ENCODE data around the gene TEX22. TPM values are rescaled to one million over a fixed set of nuclear protein-coding genes. Genes with fewer than 3 reads are reported as not detected.

TEX22 gene
- total and polyA plus RNA-seq, 5 donors, result 0.05 to 1.9 (median 0.61) TPM

DNA sequence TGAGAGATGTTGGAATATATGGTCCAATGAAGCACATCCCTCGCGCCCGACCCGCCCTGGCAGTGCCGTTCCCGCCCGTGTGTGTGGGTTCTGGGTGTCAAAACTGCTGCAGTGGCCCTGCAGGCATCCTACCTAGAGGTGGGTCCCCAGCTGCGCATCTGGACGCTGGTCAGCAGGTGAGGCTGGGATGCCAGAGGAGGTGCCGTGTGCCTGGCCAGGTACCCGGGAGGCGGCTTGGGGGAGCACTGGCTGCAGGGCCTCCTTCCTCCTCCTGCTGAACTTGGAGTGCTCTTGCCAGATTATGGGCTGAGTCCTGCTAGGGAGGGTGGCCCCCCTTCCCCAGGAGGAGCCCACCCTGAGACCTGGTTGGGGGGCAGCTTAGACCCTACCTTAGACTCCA, 26.5 kb downstream of the TEX22 start:
- ATAC-seq (no peak), DNase-seq (peak in 1 of 3 donors; percentile 58)
- Histone ChIP-seq H3K4me1 (ENCODE audit: control insufficient read depth, insufficient read depth, low read length) (peaks cover 3% of the 10 kb centered on the region), H3K27me3 (ENCODE audit: control insufficient read depth, insufficient read depth) (no peaks in the 10 kb centered on the region), H3K27ac (ENCODE audit: low read length) (no peak overlapping the region), H3K4me3 (ENCODE audit: low read length) (no peak overlapping the region), H3K9me3 (ENCODE audit: control insufficient read depth, low read length) (no peaks in the 10 kb centered on the region)
- 97% methylated on average over 12 of the region's 12 CpGs for WGBS
- intact Hi-C loops (cut with DNase I), result no loop called here

DNA sequence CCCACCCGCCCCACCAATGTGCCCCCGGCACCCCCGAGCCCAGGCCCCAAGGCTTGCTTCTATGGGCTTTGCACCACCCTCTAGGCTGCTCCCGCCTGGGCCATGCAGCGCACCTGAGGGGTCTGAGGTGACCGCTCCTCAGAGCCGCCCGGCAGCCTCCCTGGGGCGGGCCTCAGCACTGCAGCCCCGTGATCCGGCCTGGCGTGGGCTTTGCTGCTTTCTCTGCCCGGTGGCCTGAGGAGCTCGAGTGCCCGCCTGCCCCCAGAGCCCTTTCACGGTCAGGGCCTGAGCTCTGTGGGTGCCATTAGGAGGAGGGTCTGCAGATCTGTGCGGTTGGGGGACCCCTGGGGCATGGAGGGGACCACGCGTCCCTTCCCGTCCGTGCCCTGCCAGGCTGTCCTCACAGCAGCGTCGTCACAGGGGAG, 27.5 kb downstream of the TEX22 start:
- intact Hi-C loops (cut with DNase I), result no loop called here
- WGBS, result 92% methylated on average over 23 of the region's 23 CpGs
- DNase-seq (peak in 1 of 3 donors; percentile 37), ATAC-seq (no peak)
- no peaks in the 10 kb centered on the region for H3K27me3 ChIP-seq (ENCODE audit: control insufficient read depth, insufficient read depth)
- peaks cover 12% of the 10 kb centered on the region for H3K4me1 ChIP-seq (ENCODE audit: control insufficient read depth, insufficient read depth, low read length)
- H3K9me3 ChIP-seq (ENCODE audit: control insufficient read depth, low read length), result no peaks in the 10 kb centered on the region
- no peak overlapping the region for H3K27ac ChIP-seq (ENCODE audit: low read length)
- no peak overlapping the region for H3K4me3 ChIP-seq (ENCODE audit: low read length)

DNA sequence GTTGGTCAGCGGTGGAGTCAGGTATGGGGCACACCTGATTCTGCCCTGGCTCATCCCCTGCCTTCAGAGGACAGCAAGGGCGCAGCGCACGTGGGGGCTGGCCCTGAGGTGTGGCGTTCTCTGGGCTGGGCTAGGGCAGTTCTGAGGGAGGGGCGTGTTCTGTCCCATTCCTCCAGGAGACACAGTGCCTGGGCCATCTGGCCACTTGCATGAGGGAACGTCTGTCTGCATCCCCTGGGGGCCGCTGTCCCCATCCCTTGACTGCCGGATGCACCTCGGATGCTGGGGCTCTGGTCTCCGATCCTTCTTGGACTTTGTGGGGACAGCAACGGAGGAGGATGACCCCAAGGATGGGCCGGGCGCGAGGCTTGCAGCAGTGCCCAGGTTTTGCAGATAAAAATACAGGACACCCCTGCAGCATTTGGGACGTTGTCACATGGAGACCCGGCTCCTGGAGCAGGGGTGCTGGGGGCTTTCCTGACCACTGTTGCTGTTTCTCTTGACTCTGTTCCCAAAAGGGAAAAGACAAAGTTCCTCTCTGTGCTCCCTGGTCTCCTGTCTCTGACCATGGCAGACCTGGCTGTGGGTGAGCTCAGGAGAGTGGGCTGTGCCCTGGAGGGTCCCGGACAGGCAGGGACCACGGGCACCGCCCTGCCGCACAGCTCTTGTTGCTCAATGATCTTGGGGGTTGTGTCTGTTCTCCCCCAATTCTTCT, 28.2 kb downstream of the TEX22 start:
- Histone ChIP-seq H3K9me3 (ENCODE audit: control insufficient read depth, low read length) (no peaks in the 10 kb centered on the region), H3K4me1 (ENCODE audit: control insufficient read depth, insufficient read depth, low read length) (peaks cover 10% of the 10 kb centered on the region), H3K27me3 (ENCODE audit: control insufficient read depth, insufficient read depth) (no peaks in the 10 kb centered on the region), H3K4me3 (ENCODE audit: low read length) (no peak overlapping the region), H3K27ac (ENCODE audit: low read length) (no peak overlapping the region)
- peak in 1 of 3 donors; percentile 43 for DNase-seq
- WGBS, result 95% methylated on average over 21 of the region's 21 CpGs
- ATAC-seq, result no peak
- intact Hi-C loops (cut with DNase I), result no loop called here

DNA sequence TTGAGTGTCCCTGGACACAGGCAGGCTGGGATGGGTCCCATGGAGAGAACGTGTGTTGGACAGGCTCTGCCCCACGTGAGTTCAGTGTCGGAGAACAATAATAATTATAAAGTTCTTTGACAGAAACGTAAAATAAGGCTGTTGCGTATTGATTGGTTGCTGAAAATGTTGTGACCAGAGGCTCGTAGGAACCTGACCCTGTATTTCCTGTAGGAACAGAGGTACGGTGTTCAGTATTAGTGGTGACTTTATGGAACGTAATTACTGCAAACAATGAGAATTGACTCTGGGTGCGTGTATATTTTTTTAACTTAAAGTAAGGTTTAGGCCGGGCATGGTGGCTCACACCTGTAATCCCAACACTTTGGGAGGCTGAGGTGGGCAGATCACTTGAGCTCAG, 29.1 kb downstream of the TEX22 start:
- H3K9me3 ChIP-seq (ENCODE audit: control insufficient read depth, low read length), result no peaks in the 10 kb centered on the region
- WGBS, result 97% methylated on average over 10 of the region's 10 CpGs
- H3K27ac ChIP-seq (ENCODE audit: low read length), result no peak overlapping the region
- intact Hi-C loops (cut with DNase I), result no loop called here
- peaks cover 10% of the 10 kb centered on the region for H3K4me1 ChIP-seq (ENCODE audit: control insufficient read depth, insufficient read depth, low read length)
- no peaks in the 10 kb centered on the region for H3K27me3 ChIP-seq (ENCODE audit: control insufficient read depth, insufficient read depth)
- ATAC-seq (no peak), DNase-seq (no peak)
- H3K4me3 ChIP-seq (ENCODE audit: low read length), result no peak overlapping the region

DNA sequence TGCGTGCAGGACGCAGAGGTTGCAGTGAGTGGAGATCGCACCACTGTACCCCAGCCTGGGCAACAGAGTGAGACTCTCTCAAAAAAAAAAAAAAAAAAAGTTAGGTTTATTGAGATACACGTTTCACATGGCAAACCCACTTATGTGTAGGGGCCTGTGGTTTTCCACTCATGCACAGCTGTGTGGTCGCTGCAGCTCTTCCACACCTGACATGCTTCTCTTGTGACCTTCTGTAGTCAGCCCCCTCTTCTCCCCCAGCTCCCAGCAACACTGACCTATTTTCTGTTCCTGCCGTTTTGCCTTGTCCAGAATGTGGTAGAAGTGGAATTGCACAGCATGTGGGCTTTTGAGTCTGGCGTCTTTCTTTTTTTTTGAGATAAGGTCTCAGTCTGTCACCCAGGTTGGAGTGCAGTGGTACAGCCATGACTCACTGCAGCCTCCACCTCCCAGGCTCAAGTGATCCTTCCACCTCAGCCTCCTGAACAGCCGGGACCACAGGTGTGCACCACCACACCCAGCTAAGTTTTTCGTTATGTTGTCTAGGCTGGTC, 29.7 kb downstream of the TEX22 start:
- Histone ChIP-seq H3K4me1 (ENCODE audit: control insufficient read depth, insufficient read depth, low read length) (peaks cover 10% of the 10 kb centered on the region), H3K9me3 (ENCODE audit: control insufficient read depth, low read length) (no peaks in the 10 kb centered on the region), H3K27ac (ENCODE audit: low read length) (no peak overlapping the region), H3K4me3 (ENCODE audit: low read length) (no peak overlapping the region), H3K27me3 (ENCODE audit: control insufficient read depth, insufficient read depth) (no peaks in the 10 kb centered on the region)
- ATAC-seq (no peak), DNase-seq (no peak)
- WGBS, result 93% methylated on average over 9 of the region's 9 CpGs
- intact Hi-C loops (cut with DNase I), result no loop called here

DNA sequence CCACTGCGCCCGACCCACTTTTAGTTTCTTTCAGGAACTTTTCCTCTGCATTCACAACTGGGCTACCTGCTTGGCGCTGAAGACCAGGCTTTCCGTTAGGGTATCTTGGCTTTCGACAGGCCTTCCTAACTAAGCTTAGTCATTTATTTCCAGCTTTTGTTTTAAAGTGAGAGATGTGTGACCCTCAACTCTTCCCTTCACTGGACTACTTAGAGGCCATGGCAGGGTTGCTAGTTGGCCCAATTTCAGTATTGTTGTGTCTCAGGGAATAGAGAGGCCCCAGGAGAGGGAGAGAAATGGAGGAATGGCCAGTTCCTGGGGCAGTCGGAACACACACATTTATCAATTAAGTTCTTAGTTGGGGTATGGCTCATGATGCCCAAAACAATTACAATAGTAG, 31.7 kb downstream of the TEX22 start:
- ATAC-seq (peak in 1 of 2 donors; percentile 36), DNase-seq (no peak)
- 85% methylated on average over 6 of the region's 6 CpGs for WGBS
- intact Hi-C loops (cut with DNase I), result no loop called here
- peaks cover 10% of the 10 kb centered on the region for H3K4me1 ChIP-seq (ENCODE audit: control insufficient read depth, insufficient read depth, low read length)
- no peaks in the 10 kb centered on the region for H3K27me3 ChIP-seq (ENCODE audit: control insufficient read depth, insufficient read depth)
- H3K27ac ChIP-seq (ENCODE audit: low read length), result peak overlapping the region; percentile 48
- H3K4me3 ChIP-seq (ENCODE audit: low read length), result no peak overlapping the region
- no peaks in the 10 kb centered on the region for H3K9me3 ChIP-seq (ENCODE audit: control insufficient read depth, low read length)

DNA sequence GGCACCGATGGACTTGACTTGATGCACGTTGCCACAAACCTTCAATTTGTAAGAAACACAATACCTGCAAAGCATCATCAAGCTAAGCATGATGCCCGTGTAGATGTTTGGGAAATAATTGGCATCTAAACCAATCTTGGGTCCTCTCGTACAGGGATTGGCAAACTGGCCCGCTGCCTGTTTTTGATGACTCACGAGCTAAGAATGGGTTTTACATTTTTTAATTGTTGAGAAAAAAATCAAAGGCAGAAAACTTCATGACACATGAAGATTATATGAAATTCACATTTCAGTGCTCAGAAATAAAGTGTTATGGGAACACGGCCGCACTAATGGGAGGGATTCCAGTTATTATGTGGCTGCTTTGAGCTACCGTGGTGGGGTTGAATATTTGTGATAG, 32.2 kb downstream of the TEX22 start:
- WGBS, result 63% methylated on average over 9 of the region's 9 CpGs
- Histone ChIP-seq H3K4me3 (ENCODE audit: low read length) (no peak overlapping the region), H3K27me3 (ENCODE audit: control insufficient read depth, insufficient read depth) (no peaks in the 10 kb centered on the region), H3K4me1 (ENCODE audit: control insufficient read depth, insufficient read depth, low read length) (peaks cover 10% of the 10 kb centered on the region), H3K9me3 (ENCODE audit: control insufficient read depth, low read length) (no peaks in the 10 kb centered on the region), H3K27ac (ENCODE audit: low read length) (no peak overlapping the region)
- intact Hi-C loops (cut with DNase I), result no loop called here
- DNase-seq (peak in 1 of 3 donors; percentile 41), ATAC-seq (no peak)

DNA sequence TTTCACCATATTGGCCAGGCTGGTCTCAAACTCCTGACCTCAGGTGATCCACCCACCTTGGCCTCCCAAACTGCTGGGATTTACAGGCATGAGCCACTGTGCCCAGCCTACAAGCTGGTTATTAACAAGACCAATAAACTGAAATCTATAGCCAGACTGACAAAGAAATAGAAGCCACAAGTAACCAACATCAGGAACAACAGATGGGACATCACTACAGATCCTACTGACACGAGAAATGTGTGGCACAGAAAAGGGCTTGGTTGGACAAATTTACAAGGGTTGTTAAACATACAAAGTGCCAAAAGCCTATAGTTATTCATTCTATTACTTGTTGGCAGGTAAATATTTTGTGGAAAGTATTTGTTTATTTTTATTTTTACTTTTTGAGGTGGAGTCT, 32.9 kb downstream of the TEX22 start:
- H3K4me1 ChIP-seq (ENCODE audit: control insufficient read depth, insufficient read depth, low read length), result peaks cover 10% of the 10 kb centered on the region
- ATAC-seq, result no peak

DNA sequence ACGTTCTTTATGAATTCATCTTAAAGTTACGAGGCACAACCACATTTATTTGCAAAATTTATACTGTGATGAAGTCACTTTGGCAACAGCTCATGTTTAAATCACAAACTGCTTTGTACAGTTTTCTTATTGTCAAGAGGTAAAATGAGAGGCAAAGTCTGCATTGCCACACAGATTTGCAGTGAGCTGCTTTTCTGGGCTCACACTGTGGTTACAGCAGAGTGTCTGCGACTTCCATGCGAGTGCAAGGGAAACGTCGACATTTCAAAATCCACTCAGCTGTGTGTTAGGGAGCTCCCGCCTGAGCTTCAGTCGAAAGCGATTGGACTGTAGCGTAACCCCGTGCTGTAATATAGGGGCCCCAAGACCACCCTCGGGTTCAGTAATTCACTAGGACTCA, 34.3 kb downstream of the TEX22 start:
- no peak overlapping the region for H3K4me3 ChIP-seq (ENCODE audit: low read length)
- peaks cover 10% of the 10 kb centered on the region for H3K4me1 ChIP-seq (ENCODE audit: control insufficient read depth, insufficient read depth, low read length)
- WGBS, result 91% methylated on average over 12 of the region's 12 CpGs
- intact Hi-C loops (cut with DNase I), result no loop called here
- DNase-seq (no peak), ATAC-seq (no peak)
- no peaks in the 10 kb centered on the region for H3K27me3 ChIP-seq (ENCODE audit: control insufficient read depth, insufficient read depth)
- H3K9me3 ChIP-seq (ENCODE audit: control insufficient read depth, low read length), result no peaks in the 10 kb centered on the region
- no peak overlapping the region for H3K27ac ChIP-seq (ENCODE audit: low read length)

More for the DNA sequence above, 32.9 kb downstream of the TEX22 start:
- Histone ChIP-seq H3K27me3 (ENCODE audit: control insufficient read depth, insufficient read depth) (no peaks in the 10 kb centered on the region), H3K9me3 (ENCODE audit: control insufficient read depth, low read length) (no peaks in the 10 kb centered on the region), H3K4me3 (ENCODE audit: low read length) (no peak overlapping the region), H3K27ac (ENCODE audit: low read length) (no peak overlapping the region)
- 100% methylated on average over 1 of the region's 1 CpG for WGBS
- DNase-seq, result no peak
- intact Hi-C loops (cut with DNase I), result no loop called here

DNA sequence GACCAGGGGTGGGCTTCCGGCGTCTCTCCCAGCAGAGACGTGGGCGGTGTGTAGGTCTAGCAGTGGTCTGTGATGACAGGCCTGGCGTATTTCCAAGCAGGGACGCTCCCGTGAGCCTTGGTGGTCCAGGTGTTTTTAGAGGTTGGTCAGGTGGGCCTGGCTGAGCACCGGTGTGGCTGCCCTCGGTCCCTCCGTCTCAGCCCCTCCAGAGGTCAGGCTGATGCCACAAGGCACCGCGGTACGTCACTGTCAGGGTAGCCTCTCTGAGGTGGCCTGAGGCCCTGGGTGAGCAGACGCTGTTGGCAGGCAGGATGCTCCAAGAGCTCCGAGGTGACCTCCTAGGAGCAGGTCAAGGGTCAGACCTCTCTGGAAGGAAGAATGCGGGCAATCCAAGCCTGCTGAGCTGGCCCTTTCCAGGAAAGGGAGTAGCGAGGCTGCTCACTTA, 34.8 kb downstream of the TEX22 start:
- WGBS, result 83% methylated on average over 17 of the region's 17 CpGs
- no peak overlapping the region for H3K4me3 ChIP-seq (ENCODE audit: low read length)
- no peaks in the 10 kb centered on the region for H3K9me3 ChIP-seq (ENCODE audit: control insufficient read depth, low read length)
- H3K4me1 ChIP-seq (ENCODE audit: control insufficient read depth, insufficient read depth, low read length), result peaks cover 10% of the 10 kb centered on the region
- no peak overlapping the region for H3K27ac ChIP-seq (ENCODE audit: low read length)
- intact Hi-C loops (cut with DNase I), result no loop called here
- DNase-seq, result peak in 1 of 3 donors; percentile 60
- ATAC-seq, result peak; percentile 20 to 22
- no peaks in the 10 kb centered on the region for H3K27me3 ChIP-seq (ENCODE audit: control insufficient read depth, insufficient read depth)

DNA sequence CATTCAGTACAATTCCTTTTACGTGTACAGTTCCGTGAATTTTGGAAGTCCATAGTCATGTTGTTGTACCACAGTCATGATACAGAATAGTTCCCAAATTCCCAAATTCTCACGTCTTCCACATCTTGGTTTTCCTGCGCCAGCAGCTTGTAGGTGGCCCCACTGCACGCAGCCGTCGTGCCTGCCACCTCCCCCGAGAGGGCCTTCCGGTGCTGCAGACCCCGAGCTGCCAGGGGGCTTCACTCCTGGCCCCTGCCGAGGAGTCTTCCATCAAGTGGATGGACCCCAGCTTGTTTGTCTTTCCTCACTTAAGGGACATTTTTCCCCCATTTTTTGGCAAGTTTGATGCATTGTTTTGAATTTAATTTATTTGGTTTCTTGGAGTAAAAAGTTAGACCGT, 38.1 kb downstream of the TEX22 start:
- 78% methylated on average over 12 of the region's 12 CpGs for WGBS
- DNase-seq, result peak in 1 of 3 donors; percentile 35
- H3K4me3 ChIP-seq (ENCODE audit: low read length), result no peak overlapping the region
- H3K27ac ChIP-seq (ENCODE audit: low read length), result no peak overlapping the region
- H3K9me3 ChIP-seq (ENCODE audit: control insufficient read depth, low read length), result no peaks in the 10 kb centered on the region
- no peaks in the 10 kb centered on the region for H3K27me3 ChIP-seq (ENCODE audit: control insufficient read depth, insufficient read depth)
- H3K4me1 ChIP-seq (ENCODE audit: control insufficient read depth, insufficient read depth, low read length), result no peaks in the 10 kb centered on the region
- no peak for ATAC-seq
- intact Hi-C loops (cut with DNase I), result no loop called here

All from right cardiac atrium (tissue), 5 donors.